ENCODE measurements around the gene DOCK1.

Gene DOCK1

DNA sequence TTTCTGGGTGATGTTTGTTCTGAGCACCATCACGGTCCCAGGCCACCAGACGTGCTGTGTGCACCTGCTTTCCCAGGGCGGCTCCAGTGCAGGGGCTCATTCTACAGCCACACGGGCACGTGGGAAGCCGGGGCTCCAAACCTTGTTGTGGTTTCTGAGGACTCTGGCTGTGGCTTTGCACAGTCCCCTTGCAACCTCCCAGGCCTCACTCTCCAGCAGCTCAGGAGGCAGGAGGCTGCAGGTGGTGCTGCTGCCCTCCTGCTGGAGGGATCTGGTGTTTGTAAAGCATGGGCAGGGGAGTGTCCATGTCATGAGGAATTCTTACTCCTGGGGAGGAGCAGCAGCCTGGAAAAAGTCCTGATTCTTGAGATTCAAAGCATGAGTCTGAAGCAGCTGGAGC lies 236.9 kb downstream of the DOCK1 start:
- no peaks in the 10 kb centered on the region for H3K4me1 ChIP-seq (ENCODE audit: low read depth, poor library complexity, severe bottlenecking)
- no peaks in the 10 kb centered on the region for H3K36me3 ChIP-seq (ENCODE audit: insufficient read depth)
- H3K27me3 ChIP-seq (ENCODE audit: insufficient read depth, low read depth) = no peaks in the 10 kb centered on the region
- H3K9ac ChIP-seq = no peak overlapping the region
- H3K4me2 ChIP-seq = no peak overlapping the region
- TF ChIP-seq CTCF (conservative IDR thresholded peaks at IDR 0.05; ENCODE audit: low read depth, low read length) = no peak
- no peak overlapping the region for H2AFZ ChIP-seq (ENCODE audit: low read depth)
- H3K27ac ChIP-seq = no peak overlapping the region
- H4K20me1 ChIP-seq (ENCODE audit: insufficient read depth) = no peaks in the 10 kb centered on the region
- no peak overlapping the region for H3K4me3 ChIP-seq (IDR thresholded peaks at IDR 0.05; ENCODE audit: insufficient read depth, low read depth, low read length)
- H3K79me2 ChIP-seq (ENCODE audit: insufficient read depth, low read depth) = no peaks in the 10 kb centered on the region

DNA sequence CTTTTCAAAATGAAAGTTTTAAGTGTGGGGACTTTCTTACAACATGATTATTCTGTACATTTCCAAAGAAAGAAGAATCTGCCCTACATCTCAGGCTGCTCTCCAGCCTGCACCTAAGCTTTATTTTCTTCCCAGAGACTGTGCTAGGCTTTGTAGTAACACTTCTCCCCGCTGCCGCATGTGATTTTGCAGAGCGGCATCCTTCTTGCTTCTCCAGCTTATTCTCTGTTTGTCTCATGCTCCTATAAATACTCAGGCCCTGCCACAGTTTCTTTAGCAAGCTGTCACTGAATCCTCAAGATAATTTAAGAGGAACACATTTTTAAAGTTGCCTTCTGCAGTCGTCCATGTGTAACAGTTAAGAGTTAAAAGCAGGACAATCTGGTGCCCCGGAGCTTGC lies 237.6 kb downstream of the DOCK1 start:
- Histone ChIP-seq H3K79me2 (ENCODE audit: insufficient read depth, low read depth) (no peaks in the 10 kb centered on the region), H3K4me3 (IDR thresholded peaks at IDR 0.05; ENCODE audit: insufficient read depth, low read depth, low read length) (no peak overlapping the region), H3K27me3 (ENCODE audit: insufficient read depth, low read depth) (no peaks in the 10 kb centered on the region), H3K36me3 (ENCODE audit: insufficient read depth) (no peaks in the 10 kb centered on the region), H3K4me1 (ENCODE audit: low read depth, poor library complexity, severe bottlenecking) (no peaks in the 10 kb centered on the region), H2AFZ (ENCODE audit: low read depth) (no peak overlapping the region), H3K4me2 (no peak overlapping the region), H4K20me1 (ENCODE audit: insufficient read depth) (no peaks in the 10 kb centered on the region), H3K27ac (no peak overlapping the region), H3K9ac (no peak overlapping the region)
- no peak for TF ChIP-seq CTCF (conservative IDR thresholded peaks at IDR 0.05; ENCODE audit: low read depth, low read length)

DNA sequence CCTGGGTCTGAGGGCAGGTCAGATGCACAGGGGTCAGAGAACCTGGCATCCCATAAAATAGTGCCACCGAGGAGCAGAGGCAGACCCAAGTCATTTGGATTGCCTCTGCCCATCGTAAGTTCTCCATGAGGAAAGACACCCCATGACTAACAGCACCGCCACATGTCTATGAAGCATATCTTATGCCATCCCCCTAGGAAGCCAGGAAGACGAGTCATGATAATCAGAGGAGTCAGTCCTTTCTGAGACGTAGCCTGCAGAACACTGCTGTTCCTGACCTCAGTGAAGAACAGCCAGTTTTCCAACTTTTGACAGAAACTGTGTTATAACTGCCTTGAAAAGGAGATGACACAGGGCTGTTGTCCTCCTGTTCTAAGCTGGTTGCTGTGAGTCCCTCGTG lies 239.9 kb downstream of the DOCK1 start:
- H3K4me2 ChIP-seq = no peak overlapping the region
- H3K36me3 ChIP-seq (ENCODE audit: insufficient read depth) = no peaks in the 10 kb centered on the region
- H3K4me3 ChIP-seq (IDR thresholded peaks at IDR 0.05; ENCODE audit: insufficient read depth, low read depth, low read length) = no peak overlapping the region
- H4K20me1 ChIP-seq (ENCODE audit: insufficient read depth) = no peaks in the 10 kb centered on the region
- no peak overlapping the region for H3K9ac ChIP-seq
- no peaks in the 10 kb centered on the region for H3K27me3 ChIP-seq (ENCODE audit: insufficient read depth, low read depth)
- H3K27ac ChIP-seq = no peak overlapping the region
- H3K4me1 ChIP-seq (ENCODE audit: low read depth, poor library complexity, severe bottlenecking) = no peaks in the 10 kb centered on the region
- no peak for TF ChIP-seq CTCF (conservative IDR thresholded peaks at IDR 0.05; ENCODE audit: low read depth, low read length)
- H2AFZ ChIP-seq (ENCODE audit: low read depth) = no peak overlapping the region
- no peaks in the 10 kb centered on the region for H3K79me2 ChIP-seq (ENCODE audit: insufficient read depth, low read depth)

DNA sequence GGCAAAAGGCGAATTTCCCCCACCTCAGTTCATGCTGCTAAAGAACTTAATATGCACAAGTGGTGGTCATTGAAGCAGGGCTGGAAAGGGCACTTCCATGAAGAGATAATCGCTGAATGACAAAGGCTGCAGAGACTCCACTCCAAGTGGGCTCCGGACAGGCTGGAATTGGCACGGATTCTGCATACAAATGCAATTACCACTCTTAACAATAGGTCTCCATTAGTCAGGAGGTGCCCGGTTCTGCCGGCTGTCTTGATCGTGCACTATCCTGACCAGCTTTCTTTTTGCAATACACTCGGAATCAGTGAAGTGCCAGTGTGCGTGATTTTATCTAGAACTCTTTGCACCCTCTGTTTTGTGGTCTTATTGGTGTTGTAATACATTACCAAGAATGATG lies 241.4 kb downstream of the DOCK1 start:
- no peaks in the 10 kb centered on the region for H3K79me2 ChIP-seq (ENCODE audit: insufficient read depth, low read depth)
- no peak overlapping the region for H3K9ac ChIP-seq
- no peak overlapping the region for H3K4me3 ChIP-seq (IDR thresholded peaks at IDR 0.05; ENCODE audit: insufficient read depth, low read depth, low read length)
- H3K4me2 ChIP-seq = no peak overlapping the region
- no peaks in the 10 kb centered on the region for H3K36me3 ChIP-seq (ENCODE audit: insufficient read depth)
- no peak for TF ChIP-seq CTCF (conservative IDR thresholded peaks at IDR 0.05; ENCODE audit: low read depth, low read length)
- H2AFZ ChIP-seq (ENCODE audit: low read depth) = no peak overlapping the region
- H3K27me3 ChIP-seq (ENCODE audit: insufficient read depth, low read depth) = no peaks in the 10 kb centered on the region
- no peak overlapping the region for H3K27ac ChIP-seq
- H3K4me1 ChIP-seq (ENCODE audit: low read depth, poor library complexity, severe bottlenecking) = no peaks in the 10 kb centered on the region
- H4K20me1 ChIP-seq (ENCODE audit: insufficient read depth) = no peaks in the 10 kb centered on the region

All from KMS-11 (cell line).